CD4-positive, alpha-beta T cell treated with Interferon alpha-2 for 1 hour (primary cell): ENCODE measurements around the gene CACNG8.
"Not testable (repeated sequence)": the region's sequence is repeated elsewhere in the genome, so short reads cannot be mapped to it uniquely, and the experiment has no call there.

Source experiments
- DNase-seq, 2 donors: peaks; one replicate each; pipeline ENCODE4 v3.0.0-alpha.2; 2020 to 2022

Gene CACNG8

GRCh38 chr19:53962887-53963431 is at the start of gene CACNG8:
TSS of gene CACNG8 (plus strand) at chr19:53962937.
- DNase-seq = no peak

DNA sequence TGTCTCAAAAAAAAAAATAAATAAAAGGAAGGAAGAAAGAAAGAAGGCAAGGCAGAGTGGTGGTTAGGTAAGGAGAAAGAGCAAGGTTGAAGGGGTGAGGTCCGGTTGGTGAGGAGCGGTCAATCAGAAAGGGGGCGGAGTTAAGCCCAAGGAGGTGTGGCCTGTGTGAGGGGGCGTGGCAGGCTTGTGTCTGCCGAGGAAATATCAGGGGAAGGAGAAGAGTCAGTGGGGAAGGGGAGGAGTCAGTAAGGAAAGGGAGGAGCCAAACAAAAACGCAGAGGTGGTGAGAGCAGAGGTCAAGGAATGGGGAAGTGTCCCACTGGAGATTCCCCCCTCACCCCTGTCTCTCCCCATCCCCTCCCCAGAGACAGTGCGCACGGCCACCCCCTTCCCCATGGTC is 47.7 kb upstream of the CACNG8 start:
- no peak for DNase-seq

DNA sequence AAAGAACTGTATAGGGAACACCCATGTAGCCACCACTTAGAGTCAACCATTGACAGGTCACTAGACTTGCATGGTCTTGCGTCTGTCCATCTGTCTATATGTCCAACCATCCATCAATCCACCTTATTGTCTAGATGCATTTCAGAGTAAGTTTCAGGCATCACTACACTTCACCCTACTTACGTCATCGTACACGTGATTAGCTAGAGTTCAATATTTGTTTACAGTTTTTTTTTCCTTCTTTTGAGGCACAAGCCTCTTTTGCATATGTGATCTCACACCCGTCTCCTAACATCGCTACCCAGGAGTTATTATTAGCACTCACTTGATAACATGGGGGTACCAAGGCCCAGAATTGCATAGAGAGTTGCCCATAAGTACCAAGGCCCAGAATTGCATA is 46.7 kb upstream of the CACNG8 start:
- no peak for DNase-seq

DNA sequence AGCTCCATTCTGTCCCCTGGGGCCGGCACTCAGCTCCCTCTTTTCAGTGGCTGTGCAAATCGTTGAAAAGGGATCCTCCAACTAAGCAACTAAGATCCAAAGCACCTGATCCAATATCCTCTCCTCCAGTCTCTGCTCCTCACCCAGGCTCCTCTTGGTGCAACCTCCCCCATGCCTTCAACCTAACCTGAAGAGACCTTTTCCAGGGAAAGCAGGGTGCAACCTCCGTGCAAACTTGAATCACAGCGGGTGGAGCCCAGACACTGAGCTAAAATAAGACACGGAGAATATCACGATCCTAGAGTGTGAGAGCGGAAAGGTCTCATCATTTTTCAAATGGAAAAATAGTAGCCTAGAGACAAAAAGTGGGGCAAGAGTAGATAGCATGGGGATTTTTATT is 45.4 kb upstream of the CACNG8 start:
- DNase-seq = no peak

DNA sequence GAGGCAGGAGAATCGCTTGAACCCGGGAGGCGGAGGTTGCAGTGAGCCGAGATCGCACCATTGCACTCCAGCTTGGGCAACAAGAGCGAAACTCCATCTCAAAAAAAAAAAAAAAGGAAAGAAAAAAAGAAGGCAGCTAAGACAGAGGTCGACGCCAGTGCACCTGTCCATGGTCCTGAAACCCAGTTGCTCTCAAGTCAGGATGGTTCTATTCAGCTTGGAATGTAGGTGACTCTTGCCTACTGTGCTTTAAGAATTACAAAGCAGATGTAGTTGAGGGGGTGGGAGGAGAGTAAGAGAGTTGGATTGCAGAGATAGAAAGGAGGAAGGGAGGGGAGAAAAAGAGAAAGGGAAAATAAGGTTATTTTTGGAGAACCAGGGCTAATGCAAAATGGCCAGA is 35.0 kb upstream of the CACNG8 start:
- DNase-seq = no peak

- DNase-seq = no peak
Measured at GRCh38 chr19:53936029-53936428, 26.7 kb upstream of the CACNG8 start.

GRCh38 chr19:53942001-53942786 is 20.5 kb upstream of the CACNG8 start:
- DNase-seq = no peak

DNA sequence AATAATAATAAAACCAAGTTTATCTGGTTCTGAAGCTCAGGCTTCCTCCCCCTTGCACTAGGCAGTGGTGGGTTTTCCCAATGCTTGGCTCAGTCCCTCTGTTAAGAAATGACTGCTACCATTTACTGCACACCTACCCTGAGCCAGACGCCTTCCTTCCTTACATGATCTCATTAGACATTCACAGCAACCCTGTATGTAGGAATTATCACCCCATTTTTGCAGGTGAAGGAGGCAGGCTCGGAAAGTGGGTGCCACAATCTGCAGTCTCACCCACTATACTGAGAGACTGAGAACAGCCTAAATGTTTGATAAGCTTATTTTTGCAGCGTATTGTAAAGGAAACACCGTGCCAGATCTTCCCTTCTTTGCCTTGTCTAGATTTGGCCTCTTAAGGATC is 18.3 kb upstream of the CACNG8 start:
- DNase-seq = no peak

- DNase-seq = no peak
Measured at GRCh38 chr19:53944933-53945332, 17.8 kb upstream of the CACNG8 start.

DNA sequence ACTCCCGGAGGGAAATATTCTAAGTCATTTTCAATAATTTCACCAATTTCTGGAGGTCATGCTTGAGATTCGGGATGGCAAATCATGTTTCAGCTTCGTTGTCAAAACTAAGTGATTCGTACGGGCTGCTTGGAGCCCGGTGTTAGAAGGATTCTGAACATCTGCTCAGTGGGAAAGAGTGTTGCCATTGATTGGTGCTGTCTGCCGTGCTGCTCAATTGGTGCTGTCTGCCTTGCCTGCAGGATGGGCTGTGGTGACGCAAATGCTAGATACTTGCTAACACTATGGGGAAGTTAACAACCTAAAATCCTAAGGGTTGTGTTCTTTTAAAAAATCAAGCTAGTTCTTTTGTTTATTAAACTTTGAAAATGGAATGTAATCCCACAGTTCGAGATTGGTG is 17.3 kb upstream of the CACNG8 start:
- DNase-seq = no peak

DNA sequence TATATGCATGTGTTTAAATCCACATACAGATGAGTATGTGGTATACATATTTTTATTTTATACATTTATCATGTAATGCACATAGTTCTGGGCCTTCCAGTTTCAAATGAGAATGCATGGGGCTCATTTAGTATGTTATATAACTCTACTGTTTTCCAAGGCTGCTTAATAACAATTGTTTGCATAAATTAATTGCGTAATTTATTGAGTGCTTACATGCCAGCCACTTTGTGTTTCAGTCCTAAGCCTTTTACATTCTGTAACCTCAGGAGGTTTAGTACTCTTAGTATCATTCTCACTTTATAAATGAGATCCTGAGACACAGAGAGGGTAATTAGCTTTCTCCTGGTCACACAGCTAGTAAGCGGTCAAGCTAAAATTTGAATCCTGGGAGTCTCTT is 16.7 kb upstream of the CACNG8 start:
- DNase-seq = no peak

DNA sequence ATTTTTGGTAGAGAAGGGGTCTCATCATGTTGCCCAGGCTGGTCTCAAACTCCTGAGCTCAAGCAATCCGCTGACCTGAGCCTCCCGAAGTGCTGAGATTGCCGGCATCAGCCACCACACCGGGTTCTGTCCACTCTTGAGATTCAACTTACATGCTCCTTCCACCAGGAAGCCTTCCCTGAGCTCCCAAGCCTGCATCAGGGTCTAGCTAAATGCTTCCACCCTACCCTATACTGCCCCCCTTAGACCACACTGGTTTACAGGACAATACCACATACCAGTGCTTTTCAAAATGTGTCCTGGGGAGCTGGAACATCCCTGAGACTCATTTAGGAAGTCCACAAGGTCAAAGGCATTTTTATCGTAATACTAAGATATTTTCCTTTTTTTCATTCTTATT is 15.1 kb upstream of the CACNG8 start:
- no peak for DNase-seq

GRCh38 chr19:53948611-53949010 is 14.1 kb upstream of the CACNG8 start:
- DNase-seq = not testable (repeated sequence)

DNA sequence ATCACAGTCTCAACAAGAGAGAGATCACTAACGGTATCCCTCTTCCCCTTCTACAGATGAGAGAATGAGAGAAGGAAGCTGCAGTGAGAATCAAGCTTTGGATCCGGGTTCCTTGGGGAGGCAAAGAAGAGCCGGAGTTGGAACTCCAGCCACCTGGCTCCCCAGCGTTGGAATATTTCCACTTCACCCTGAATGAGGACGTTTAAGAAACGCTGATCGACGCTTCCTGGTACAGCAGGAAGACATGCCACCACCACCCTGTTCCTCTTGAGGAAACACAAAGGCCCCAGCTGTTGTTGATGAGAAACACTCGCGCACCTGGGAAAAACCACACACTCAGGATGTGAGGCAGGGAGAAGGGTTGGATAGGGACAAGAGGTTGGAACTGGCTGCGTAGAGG is 11.3 kb upstream of the CACNG8 start:
- DNase-seq = no peak

GRCh38 chr19:53951947-53952346 is 10.8 kb upstream of the CACNG8 start:
- no peak for DNase-seq

DNA sequence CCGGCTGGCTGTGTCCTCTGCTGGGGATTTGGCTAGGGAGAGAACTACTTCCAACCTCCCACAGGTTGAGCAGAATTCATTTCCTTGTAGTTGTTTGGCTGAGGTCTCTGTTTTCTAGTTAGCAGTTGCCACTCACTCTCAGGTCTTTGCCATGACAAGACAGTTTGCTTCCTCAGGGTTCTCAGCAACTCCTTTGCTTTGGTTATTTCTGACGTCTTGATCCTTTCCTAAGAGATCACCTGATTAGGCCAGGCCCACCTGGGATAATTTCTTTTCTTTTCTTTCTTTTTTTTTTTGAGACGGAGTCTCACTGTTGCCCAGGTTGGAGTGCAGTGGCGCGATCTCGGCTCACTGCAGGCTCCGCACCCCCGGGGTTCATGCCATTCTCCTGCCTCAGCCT is 9.4 kb upstream of the CACNG8 start:
- no peak for DNase-seq

- no peak for DNase-seq
Measured at GRCh38 chr19:53957448-53958167, 5.1 kb upstream of the CACNG8 start.

DNA sequence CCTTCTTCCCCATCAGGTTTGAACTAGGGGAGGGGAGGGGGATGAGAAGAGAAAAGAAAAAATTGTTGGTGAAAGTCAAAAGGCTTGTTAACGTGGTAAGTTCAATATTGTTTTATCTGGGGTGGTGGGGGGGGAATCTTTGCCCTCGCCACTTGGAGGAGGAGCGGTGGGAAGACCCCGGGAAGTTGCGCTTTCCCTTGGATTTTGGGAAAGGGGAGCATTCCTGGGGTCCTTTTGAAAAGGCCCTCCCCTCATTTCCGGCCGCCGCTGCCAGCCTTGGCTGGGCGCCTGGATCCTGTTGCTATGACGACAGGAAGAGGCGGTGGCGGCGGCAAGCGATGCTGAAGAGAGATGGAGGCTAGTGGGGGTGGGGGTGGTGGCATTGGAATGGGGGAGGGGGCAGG is 4.6 kb upstream of the CACNG8 start:
- no peak for DNase-seq

- no peak for DNase-seq
Measured at GRCh38 chr19:53958823-53959757, 3.6 kb upstream of the CACNG8 start.

DNA sequence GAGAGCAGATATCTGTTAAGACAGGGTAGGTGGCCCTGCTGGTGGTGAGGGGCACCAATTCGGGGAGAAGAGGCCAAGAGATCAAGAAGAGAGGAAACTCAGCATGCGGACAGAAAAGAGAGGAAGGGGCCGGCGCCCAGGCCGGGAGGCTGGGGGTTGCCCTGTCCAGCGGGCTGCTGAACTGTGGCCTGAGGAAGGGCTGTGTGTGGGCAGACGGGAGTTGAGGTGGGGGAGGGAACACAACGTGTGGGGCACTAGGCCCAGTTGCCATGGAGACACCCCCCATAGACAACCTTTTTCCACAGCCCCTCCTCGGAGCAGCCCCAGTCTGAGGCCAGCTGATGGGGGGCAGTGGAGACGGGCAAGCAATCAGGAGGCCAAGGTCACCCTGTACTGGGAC is 2.5 kb upstream of the CACNG8 start:
- no peak for DNase-seq

DNA sequence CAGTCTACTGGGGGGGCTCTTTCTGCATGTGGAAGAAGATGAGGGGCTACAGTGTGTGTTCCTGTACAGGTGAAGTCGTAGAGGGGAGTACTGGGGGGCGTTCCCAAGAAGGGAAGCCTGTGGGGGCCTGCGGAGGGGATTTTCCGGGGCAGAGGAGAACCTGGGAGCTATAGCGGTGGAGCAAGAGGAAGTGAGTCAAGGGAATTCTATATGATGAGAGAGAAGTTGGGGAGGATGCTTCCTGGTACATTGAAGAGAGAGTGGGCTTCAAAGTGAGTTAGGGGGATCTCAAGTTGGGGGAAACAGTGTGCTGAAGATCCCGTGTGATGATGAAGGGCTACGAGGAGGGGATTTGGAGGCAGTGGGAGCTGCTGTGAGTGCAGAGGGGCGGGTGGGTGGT is 1.9 kb upstream of the CACNG8 start:
- no peak for DNase-seq

DNA sequence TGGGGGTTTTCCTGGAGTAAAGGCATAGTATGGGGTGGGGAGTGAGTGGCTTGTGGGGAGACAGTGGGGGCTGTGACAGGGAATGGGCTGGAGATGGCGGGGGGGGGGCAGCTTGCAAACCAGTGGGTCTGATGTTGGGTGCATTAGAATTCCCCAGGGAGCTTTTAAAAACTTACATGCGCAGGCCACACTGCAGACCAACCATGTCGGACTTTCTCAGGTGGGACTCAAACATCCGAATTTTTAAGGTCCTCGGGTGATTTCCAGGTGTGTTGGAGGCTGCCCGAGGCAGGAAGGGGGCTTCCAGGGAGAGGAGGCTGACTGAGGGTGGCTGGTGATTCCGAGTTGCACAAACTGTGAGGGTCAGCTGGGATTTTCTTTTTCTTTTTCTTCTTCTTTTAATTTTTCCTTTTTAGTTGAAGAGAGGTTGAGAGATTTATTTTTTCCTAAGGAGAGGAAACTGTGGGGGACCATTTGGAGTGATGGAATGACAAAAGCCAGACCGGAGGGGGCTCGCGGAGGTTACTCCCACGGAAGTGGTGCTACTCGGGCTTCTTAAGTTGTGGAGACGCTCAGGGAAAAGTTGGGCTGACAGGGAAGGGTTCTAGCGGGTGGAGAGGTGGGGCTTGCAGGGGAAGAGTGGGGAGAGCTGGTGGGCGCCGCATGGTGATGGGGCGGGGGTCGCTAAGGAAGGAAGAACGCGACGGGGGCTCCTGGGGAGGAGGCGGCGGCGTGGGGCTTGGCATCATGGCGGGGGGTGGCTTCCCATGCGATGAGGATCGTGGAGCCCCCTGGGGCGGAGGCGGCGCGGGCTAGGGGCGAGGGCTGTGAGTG is 997 bp upstream of the CACNG8 start:
- DNase-seq = no peak
